MCF 10A (cell line): ENCODE data around the gene ACSL6. TPM values are rescaled to one million over a fixed set of nuclear protein-coding genes. Genes with fewer than 3 reads are reported as not detected.

Experiments
- BruUV-seq: library from RNA; stranded (reverse); fragments of 400-500 nt; replicated peaks from 2 replicates; lab custom pipeline; 2021; lab: Mats Ljungman, UMichigan
- CTCF ChIA-PET: fragments of 300-600 bp; sonication (Branson Sonifier 250); formaldehyde crosslinking; extraction: SDS; loops from one replicate; lab custom pipeline; 2021; ENCODE audit warnings: antibody characterized with exemption, inconsistent platforms; lab: Yijun Ruan, JAX
- POLR2A ChIA-PET: fragments of 300-600, 350-650 bp; sonication (Branson Sonifier 250); formaldehyde crosslinking; extraction: SDS; loops from one replicate; lab custom pipeline; 2020; ENCODE audit warnings: antibody characterized with exemption, inconsistent platforms; lab: Yijun Ruan, JAX
- DNase-seq: peaks from one replicate; pipeline ENCODE4 v3.0.0-alpha.2; 2018; ENCODE audit not compliant: unreplicated experiment
- H3K27ac Mint-ChIP-seq: one replicate; pipeline ENCODE4 v1.8.0; 2022; ENCODE audit warnings: mild to moderate bottlenecking, low read depth, mixed read lengths; ENCODE audit not compliant: unreplicated experiment
- H3K27me3 Mint-ChIP-seq: one replicate; pipeline ENCODE4 v1.8.0; 2022; ENCODE audit warnings: mixed read lengths; ENCODE audit not compliant: insufficient read depth, unreplicated experiment
- H3K36me3 Mint-ChIP-seq: one replicate; pipeline ENCODE4 v1.8.0; 2022; ENCODE audit warnings: mild to moderate bottlenecking, moderate library complexity, mixed read lengths; ENCODE audit not compliant: insufficient read depth, unreplicated experiment
- H3K4me1 Mint-ChIP-seq: one replicate; pipeline ENCODE4 v1.8.0; 2022; ENCODE audit warnings: mixed read lengths; ENCODE audit not compliant: insufficient read depth, unreplicated experiment
- H3K4me3 Mint-ChIP-seq: one replicate; pipeline ENCODE4 v1.8.0; 2022; ENCODE audit warnings: mild to moderate bottlenecking, moderate library complexity, mixed read lengths; ENCODE audit not compliant: unreplicated experiment
- H3K9me3 Mint-ChIP-seq: one replicate; pipeline ENCODE4 v1.8.0; 2022; ENCODE audit warnings: mixed read lengths; ENCODE audit not compliant: unreplicated experiment
- CTCF ChIP-seq: fragments of 200-600 bp; IDR thresholded peaks from one replicate; pipeline ENCODE4 v1.8.0; 2022; ENCODE audit warnings: antibody characterized with exemption, mild to moderate bottlenecking; ENCODE audit not compliant: unreplicated experiment
- intact Hi-C: fragments of 100-400 bp; cut with micrococcal nuclease; formaldehyde crosslinking; loops from 2 replicates; pipeline ENCODE4 v1.14.1; 2022
- total RNA-seq: library from RNA; stranded (reverse); gene quantifications from 2 replicates; pipeline ENCODE4 v1.2.3, GENCODE V29; 2022

The ACSL6 gene
- total RNA-seq, 1 experiment from 2014 or later = not detected

GRCh38 chr5:131974622-131974955, 36.9 kb downstream of the ACSL6 start:
- no peak overlapping the region for H3K4me3 Mint-ChIP-seq
- no peaks in the 10 kb centered on the region for H3K36me3 Mint-ChIP-seq
- H3K27me3 Mint-ChIP-seq = no peaks in the 10 kb centered on the region
- POLR2A ChIA-PET = no interaction called here
- no TSS peak for BruUV-seq
- H3K4me1 Mint-ChIP-seq = no peaks in the 10 kb centered on the region
- H3K27ac Mint-ChIP-seq = no peak overlapping the region
- DNase-seq = no peak
- no peaks in the 10 kb centered on the region for H3K9me3 Mint-ChIP-seq
- intact Hi-C loops = no loop called here
- no peak for TF ChIP-seq CTCF
- CTCF ChIA-PET = no interaction called here

- Mint-ChIP-seq H3K4me1 (no peaks in the 10 kb centered on the region), H3K9me3 (no peaks in the 10 kb centered on the region), H3K4me3 (no peak overlapping the region), H3K36me3 (no peaks in the 10 kb centered on the region), H3K27me3 (no peaks in the 10 kb centered on the region), H3K27ac (no peak overlapping the region)
- no peak for DNase-seq
- TF ChIP-seq CTCF = no peak
- ChIA-PET CTCF (no interaction called here), POLR2A (no interaction called here)
- intact Hi-C loops = no loop called here
- BruUV-seq = no TSS peak
These were observed 37.4 kb downstream of the ACSL6 start for GRCh38 chr5:131974016-131974415.

- H3K4me3 Mint-ChIP-seq = no peak overlapping the region
- H3K4me1 Mint-ChIP-seq = no peaks in the 10 kb centered on the region
- no peak for TF ChIP-seq CTCF
- intact Hi-C loops = no loop called here
- no peaks in the 10 kb centered on the region for H3K9me3 Mint-ChIP-seq
- no peaks in the 10 kb centered on the region for H3K27me3 Mint-ChIP-seq
- CTCF ChIA-PET = interaction anchor here (1.2 kb wide), 1 partner anchor 34 kb away, joined by 4 read pairs; no protein-coding TSS in a partner anchor
- H3K27ac Mint-ChIP-seq = no peak overlapping the region
- no peak for DNase-seq
- POLR2A ChIA-PET = no interaction called here
- BruUV-seq = no TSS peak
- H3K36me3 Mint-ChIP-seq = no peaks in the 10 kb centered on the region
These were observed 38.3 kb downstream of the ACSL6 start for GRCh38 chr5:131973089-131973712.

- ChIA-PET CTCF (interaction anchor here (0.6 to 0.9 kb wide), 3 partner anchors 9 to 69 kb away, joined by 3 to 6 read pairs (median 4); no protein-coding TSS in a partner anchor), POLR2A (interaction anchor here (0.6 kb wide), 1 partner anchor 436 kb away, joined by 3 read pairs; no protein-coding TSS in a partner anchor)
- Mint-ChIP-seq H3K27ac (no peak overlapping the region), H3K27me3 (peaks cover 19% of the 10 kb centered on the region), H3K4me1 (no peaks in the 10 kb centered on the region), H3K9me3 (no peaks in the 10 kb centered on the region), H3K4me3 (no peak overlapping the region), H3K36me3 (no peaks in the 10 kb centered on the region)
- no peak for TF ChIP-seq CTCF
- DNase-seq = no peak
- intact Hi-C loops = no loop called here
- BruUV-seq = no TSS peak
These were observed 43.0 kb downstream of the ACSL6 start for GRCh38 chr5:131968396-131968954.
